HL-60 (cell line): ENCODE results near the gene TJP1.
"Not testable (repeated sequence)": the region's sequence is repeated elsewhere in the genome, so short reads cannot be mapped to it uniquely, and the experiment has no call there.

Experiments
- DNase-seq, 2 experiments: peaks; one replicate each; pipeline ENCODE4 v3.0.0-alpha.2; 2010 to 2020; ENCODE audit warnings: low read depth in 1 of 2, low spot score in 1 of 2
- H3K27ac ChIP-seq: fragments of 250-450 bp; sonication (Bioruptor Pico); replicated peaks from 2 replicates; pipeline ENCODE4 v1.5.1; 2020; ENCODE audit warnings: mild to moderate bottlenecking, moderate library complexity
- H3K27me3 ChIP-seq: fragments of 250-450 bp; sonication (Bioruptor Pico); 2 replicates; pipeline ENCODE4 v1.5.1; 2021; ENCODE audit warnings: mild to moderate bottlenecking, moderate library complexity; ENCODE audit not compliant: insufficient read depth, poor library complexity, severe bottlenecking
- H3K4me3 ChIP-seq: replicated peaks from 2 replicates; pipeline ENCODE4 v1.5.1; 2011; ENCODE audit warnings: mild to moderate bottlenecking, control low read depth, low read length; ENCODE audit not compliant: insufficient read depth
- GABPA ChIP-seq: IDR thresholded peaks from 2 replicates; pipeline ENCODE4 v1.6.1; 2012; ENCODE audit warnings: low read depth
- POLR2AphosphoS5 ChIP-seq: IDR thresholded peaks from 2 replicates; pipeline ENCODE4 v1.6.1; 2012; ENCODE audit warnings: low read depth
- SPI1 ChIP-seq: IDR thresholded peaks from 2 replicates; pipeline ENCODE4 v1.6.1; 2012; ENCODE audit warnings: low read depth, mild to moderate bottlenecking, borderline replicate concordance
- TF ChIP-seq, protein P1 (sequence below): IDR thresholded peaks from one replicate; pipeline ENCODE4 v1.5.1; 2011; ENCODE audit warnings: low read length, control low read depth, inconsistent platforms; ENCODE audit not compliant: insufficient read depth
- TF ChIP-seq, protein P2 (sequence below): IDR thresholded peaks from 2 replicates; pipeline ENCODE4 v1.6.1; 2012; ENCODE audit warnings: low read depth; ENCODE audit not compliant: insufficient replicate concordance

Gene TJP1

DNA sequence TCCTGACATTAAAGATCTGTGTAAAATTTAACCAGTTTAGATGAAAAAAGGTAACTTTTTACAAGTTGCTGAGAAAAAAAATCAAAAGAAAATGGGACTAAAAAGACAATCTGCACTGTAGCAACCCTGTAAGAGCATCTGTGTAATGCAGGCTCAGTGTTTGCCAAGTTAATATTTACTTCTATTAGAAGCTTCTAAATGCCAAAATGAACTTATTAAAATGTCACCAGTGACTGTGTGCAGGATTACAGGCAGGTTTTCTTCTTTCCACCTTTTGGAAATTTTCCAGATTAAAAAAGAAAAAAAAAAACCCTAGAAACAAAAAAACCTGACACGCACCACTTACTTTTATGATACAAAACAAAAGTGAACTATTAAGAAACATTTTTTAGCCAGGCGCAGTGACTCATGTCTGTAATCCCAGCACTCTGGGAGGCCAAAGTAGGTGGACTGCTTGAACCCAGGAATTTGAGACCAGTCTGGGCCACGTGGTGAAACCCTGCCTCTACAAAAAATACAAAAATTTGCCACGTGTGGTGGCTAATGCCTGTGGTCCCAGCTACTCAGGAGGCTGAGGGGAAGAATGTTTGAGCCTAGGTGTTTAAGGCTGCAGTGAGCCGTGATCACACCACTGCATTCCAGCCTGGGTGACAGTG lies 87.2 kb downstream of the TJP1 start:
- TF ChIP-seq, protein P1, sequence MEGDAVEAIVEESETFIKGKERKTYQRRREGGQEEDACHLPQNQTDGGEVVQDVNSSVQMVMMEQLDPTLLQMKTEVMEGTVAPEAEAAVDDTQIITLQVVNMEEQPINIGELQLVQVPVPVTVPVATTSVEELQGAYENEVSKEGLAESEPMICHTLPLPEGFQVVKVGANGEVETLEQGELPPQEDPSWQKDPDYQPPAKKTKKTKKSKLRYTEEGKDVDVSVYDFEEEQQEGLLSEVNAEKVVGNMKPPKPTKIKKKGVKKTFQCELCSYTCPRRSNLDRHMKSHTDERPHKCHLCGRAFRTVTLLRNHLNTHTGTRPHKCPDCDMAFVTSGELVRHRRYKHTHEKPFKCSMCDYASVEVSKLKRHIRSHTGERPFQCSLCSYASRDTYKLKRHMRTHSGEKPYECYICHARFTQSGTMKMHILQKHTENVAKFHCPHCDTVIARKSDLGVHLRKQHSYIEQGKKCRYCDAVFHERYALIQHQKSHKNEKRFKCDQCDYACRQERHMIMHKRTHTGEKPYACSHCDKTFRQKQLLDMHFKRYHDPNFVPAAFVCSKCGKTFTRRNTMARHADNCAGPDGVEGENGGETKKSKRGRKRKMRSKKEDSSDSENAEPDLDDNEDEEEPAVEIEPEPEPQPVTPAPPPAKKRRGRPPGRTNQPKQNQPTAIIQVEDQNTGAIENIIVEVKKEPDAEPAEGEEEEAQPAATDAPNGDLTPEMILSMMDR, result no peak
- TF ChIP-seq, protein P2, sequence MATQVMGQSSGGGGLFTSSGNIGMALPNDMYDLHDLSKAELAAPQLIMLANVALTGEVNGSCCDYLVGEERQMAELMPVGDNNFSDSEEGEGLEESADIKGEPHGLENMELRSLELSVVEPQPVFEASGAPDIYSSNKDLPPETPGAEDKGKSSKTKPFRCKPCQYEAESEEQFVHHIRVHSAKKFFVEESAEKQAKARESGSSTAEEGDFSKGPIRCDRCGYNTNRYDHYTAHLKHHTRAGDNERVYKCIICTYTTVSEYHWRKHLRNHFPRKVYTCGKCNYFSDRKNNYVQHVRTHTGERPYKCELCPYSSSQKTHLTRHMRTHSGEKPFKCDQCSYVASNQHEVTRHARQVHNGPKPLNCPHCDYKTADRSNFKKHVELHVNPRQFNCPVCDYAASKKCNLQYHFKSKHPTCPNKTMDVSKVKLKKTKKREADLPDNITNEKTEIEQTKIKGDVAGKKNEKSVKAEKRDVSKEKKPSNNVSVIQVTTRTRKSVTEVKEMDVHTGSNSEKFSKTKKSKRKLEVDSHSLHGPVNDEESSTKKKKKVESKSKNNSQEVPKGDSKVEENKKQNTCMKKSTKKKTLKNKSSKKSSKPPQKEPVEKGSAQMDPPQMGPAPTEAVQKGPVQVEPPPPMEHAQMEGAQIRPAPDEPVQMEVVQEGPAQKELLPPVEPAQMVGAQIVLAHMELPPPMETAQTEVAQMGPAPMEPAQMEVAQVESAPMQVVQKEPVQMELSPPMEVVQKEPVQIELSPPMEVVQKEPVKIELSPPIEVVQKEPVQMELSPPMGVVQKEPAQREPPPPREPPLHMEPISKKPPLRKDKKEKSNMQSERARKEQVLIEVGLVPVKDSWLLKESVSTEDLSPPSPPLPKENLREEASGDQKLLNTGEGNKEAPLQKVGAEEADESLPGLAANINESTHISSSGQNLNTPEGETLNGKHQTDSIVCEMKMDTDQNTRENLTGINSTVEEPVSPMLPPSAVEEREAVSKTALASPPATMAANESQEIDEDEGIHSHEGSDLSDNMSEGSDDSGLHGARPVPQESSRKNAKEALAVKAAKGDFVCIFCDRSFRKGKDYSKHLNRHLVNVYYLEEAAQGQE, result no peak
- TF ChIP-seq GABPA (no peak), SPI1 (no peak), POLR2AphosphoS5 (no peak)
- no peak overlapping the region for H3K4me3 ChIP-seq
- no peak overlapping the region for H3K27ac ChIP-seq
- no peak for DNase-seq
- H3K27me3 ChIP-seq, result no peaks in the 10 kb centered on the region

DNA sequence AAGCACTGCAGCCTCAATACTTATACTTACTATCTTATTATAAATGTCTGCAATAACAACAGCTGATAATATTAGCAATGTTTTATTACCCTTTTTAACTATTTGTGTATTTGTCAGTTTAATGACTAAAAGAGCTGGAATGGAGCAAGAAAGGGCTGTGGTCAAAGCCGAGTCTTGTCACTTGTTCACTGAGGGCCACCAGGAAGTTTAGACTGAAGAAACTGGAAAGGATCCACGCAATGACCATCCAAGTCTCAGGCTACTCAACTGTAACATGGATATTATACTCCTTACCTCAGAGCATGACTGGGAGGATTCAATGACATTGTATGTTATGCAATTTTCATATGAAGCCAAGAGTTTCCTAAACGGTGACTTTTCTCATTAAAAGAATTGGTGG lies 90.4 kb downstream of the TJP1 start:
- TF ChIP-seq, protein P2, result no peak
- no peak for TF ChIP-seq GABPA

DNA sequence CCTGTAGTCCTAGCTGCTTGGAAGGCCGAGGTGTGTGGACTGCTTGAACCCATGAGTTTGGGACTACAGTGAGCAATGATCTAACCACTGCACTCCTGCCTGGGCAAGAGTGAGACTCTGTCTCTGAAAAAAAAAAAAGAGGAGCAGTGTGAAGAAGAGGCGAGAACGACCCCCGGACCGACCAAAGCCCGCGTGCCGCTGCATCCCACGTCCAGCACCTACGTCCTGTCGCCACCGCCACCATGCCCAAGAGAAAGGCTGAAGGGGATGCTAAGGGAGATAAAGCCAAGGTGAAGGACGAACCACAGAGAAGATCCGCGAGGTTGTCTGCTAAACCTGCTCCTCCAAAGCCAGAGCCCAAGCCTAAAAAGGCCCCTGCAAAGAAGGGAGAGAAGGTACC lies 91.8 kb downstream of the TJP1 start:
- H3K27me3 ChIP-seq, H3K4me3 ChIP-seq, DNase-seq, H3K27ac ChIP-seq: not testable (repeated sequence)

More for the DNA sequence above, 90.4 kb downstream of the TJP1 start:
- DNase-seq, result no peak
- Histone ChIP-seq H3K27ac (no peak overlapping the region), H3K4me3 (no peak overlapping the region), H3K27me3 (no peaks in the 10 kb centered on the region)

DNA sequence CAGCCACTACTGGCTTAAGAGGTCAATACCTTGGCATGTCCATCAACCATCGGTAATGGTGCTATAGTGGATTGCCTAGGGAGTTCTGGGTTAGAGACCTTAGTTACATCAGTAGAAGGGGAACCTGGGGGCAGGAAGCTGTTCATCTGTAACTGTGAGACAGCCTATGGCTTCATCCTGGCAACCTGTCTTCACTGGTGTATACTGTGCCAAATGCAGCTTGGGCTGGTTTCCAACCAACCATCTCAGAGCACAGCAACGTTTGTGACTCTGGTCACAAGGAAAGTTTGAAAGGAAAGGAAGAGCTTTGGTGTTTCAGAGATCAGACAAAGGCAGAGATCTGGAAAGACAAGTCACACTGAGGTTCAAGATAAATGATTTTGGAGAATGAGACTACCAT lies 93.8 kb downstream of the TJP1 start:
- DNase-seq, result no peak
- H3K27ac ChIP-seq, result no peak overlapping the region
- peaks cover 2% of the 10 kb centered on the region for H3K27me3 ChIP-seq
- no peak for TF ChIP-seq POLR2AphosphoS5
- TF ChIP-seq, protein P1, result no peak
- TF ChIP-seq, protein P2, result no peak
- TF ChIP-seq SPI1, result no peak
- no peak for TF ChIP-seq GABPA
- H3K4me3 ChIP-seq, result no peak overlapping the region
